ENCODE data around the gene OPA1. TPM values are rescaled to one million over a fixed set of nuclear protein-coding genes. Genes with fewer than 3 reads are reported as not detected.

Gene OPA1
- total RNA-seq, 1 donor from 2014 or later, result 124 TPM

GRCh38 chr3:193686665-193687483 lies 93.9 kb downstream of the OPA1 start:
- TF ChIP-seq CTCF (IDR thresholded peaks at IDR 0.05; ENCODE audit: borderline replicate concordance), result no peak
- Histone ChIP-seq H3K9me3 (replicated peaks) (no peaks in the 10 kb centered on the region), H3K36me3 (peaks cover 8% of the 10 kb centered on the region), H3K27ac (replicated peaks) (no peak overlapping the region), H3K27me3 (ENCODE audit: low read depth) (no peaks in the 10 kb centered on the region), H3K4me3 (no peak overlapping the region), H3K4me1 (no peaks in the 10 kb centered on the region)
- intact Hi-C loops (cut with micrococcal nuclease), result no loop called here
- no peak for DNase-seq

GRCh38 chr3:193688834-193689714 lies 96.1 kb downstream of the OPA1 start:
- Histone ChIP-seq H3K36me3 (peaks cover 30% of the 10 kb centered on the region), H3K4me1 (no peaks in the 10 kb centered on the region), H3K27ac (replicated peaks) (no peak overlapping the region), H3K9me3 (replicated peaks) (no peaks in the 10 kb centered on the region), H3K27me3 (ENCODE audit: low read depth) (no peaks in the 10 kb centered on the region), H3K4me3 (no peak overlapping the region)
- intact Hi-C loops (cut with micrococcal nuclease), result no loop called here
- no peak for TF ChIP-seq CTCF (IDR thresholded peaks at IDR 0.05; ENCODE audit: borderline replicate concordance)
- DNase-seq, result no peak

GRCh38 chr3:193693774-193694173 lies 100.8 kb downstream of the OPA1 start:
- H3K36me3 ChIP-seq, result peaks cover 60% of the 10 kb centered on the region
- no peak for DNase-seq
- H3K4me3 ChIP-seq, result no peak overlapping the region

GRCh38 chr3:193701953-193702635 lies 109.1 kb downstream of the OPA1 start:
- Histone ChIP-seq H3K27me3 (ENCODE audit: low read depth) (no peaks in the 10 kb centered on the region), H3K9me3 (replicated peaks) (no peaks in the 10 kb centered on the region), H3K36me3 (peaks cover 10% of the 10 kb centered on the region), H3K4me1 (no peaks in the 10 kb centered on the region), H3K4me3 (no peak overlapping the region), H3K27ac (replicated peaks) (no peak overlapping the region)
- no peak for DNase-seq
- no peak for TF ChIP-seq CTCF (IDR thresholded peaks at IDR 0.05; ENCODE audit: borderline replicate concordance)
- intact Hi-C loops (cut with micrococcal nuclease), result no loop called here

More at GRCh38 chr3:193693774-193694173, 100.8 kb downstream of the OPA1 start:
- Histone ChIP-seq H3K9me3 (replicated peaks) (no peaks in the 10 kb centered on the region), H3K27me3 (ENCODE audit: low read depth) (no peaks in the 10 kb centered on the region), H3K4me1 (no peaks in the 10 kb centered on the region), H3K27ac (replicated peaks) (no peak overlapping the region)
- intact Hi-C loops (cut with micrococcal nuclease), result no loop called here
- TF ChIP-seq CTCF (IDR thresholded peaks at IDR 0.05; ENCODE audit: borderline replicate concordance), result no peak

- no peaks in the 10 kb centered on the region for H3K27me3 ChIP-seq (ENCODE audit: low read depth)
- peaks cover 1% of the 10 kb centered on the region for H3K4me1 ChIP-seq
- intact Hi-C loops (cut with micrococcal nuclease), result no loop called here
- H3K36me3 ChIP-seq, result peaks cover under 1% of the 10 kb centered on the region
- H3K9me3 ChIP-seq (replicated peaks), result no peaks in the 10 kb centered on the region
- H3K27ac ChIP-seq (replicated peaks), result no peak overlapping the region
- no peak for TF ChIP-seq CTCF (IDR thresholded peaks at IDR 0.05; ENCODE audit: borderline replicate concordance)
- DNase-seq, result no peak
- H3K4me3 ChIP-seq, result no peak overlapping the region
These were observed 110.0 kb downstream of the OPA1 start for GRCh38 chr3:193702967-193703366.

Data from left ventricle myocardium inferior (tissue), 1 donor.